ENCODE data around the gene DGKQ. TPM values are rescaled to one million over a fixed set of nuclear protein-coding genes. Genes with fewer than 3 reads are reported as not detected.
"Not testable (repeated sequence)": the region's sequence is repeated elsewhere in the genome, so short reads cannot be mapped to it uniquely, and the experiment has no call there.

The DGKQ gene
- total and polyA plus RNA-seq, 7 donors, result 2.2 to 3.9 (median 2.8) TPM

GRCh38 chr4:925171-925570 lies 48.2 kb downstream of the DGKQ start:
- H3K27me3 ChIP-seq (ENCODE audit: insufficient read depth in 3 of 3, low read length in 2 of 3), result no peaks in the 10 kb centered on the region
- H3K4me3 ChIP-seq, result no peak overlapping the region
- H3K9me3 ChIP-seq, result no peaks in the 10 kb centered on the region
- no peak for TF ChIP-seq CTCF (IDR thresholded peaks at IDR 0.05)
- peaks cover 16% of the 10 kb centered on the region for H3K4me1 ChIP-seq
- 76 to 81% (median 79%) methylated on average over 9 of the region's 9 CpGs for WGBS, 3 donors
- no peak for DNase-seq
- H3K27ac ChIP-seq, result no peak overlapping the region
- no peaks in the 10 kb centered on the region for H3K36me3 ChIP-seq (ENCODE audit: insufficient read depth in 1 of 2, low read depth in 1 of 2)
- intact Hi-C loops (cut with DNase I), result loop anchor here in 1 of 2 donors (10.0 kb wide), 1 partner anchor 140 kb away; no protein-coding TSS in a partner anchor
- no peak for ATAC-seq

GRCh38 chr4:924107-925096 lies 49.0 kb downstream of the DGKQ start:
- no peak for DNase-seq
- H3K4me3 ChIP-seq, result no peak overlapping the region
- intact Hi-C loops (cut with DNase I), result loop anchor here in 1 of 2 donors (10.0 kb wide), 1 partner anchor 140 kb away; no protein-coding TSS in a partner anchor
- peak in 1 of 4 donors; percentile 28 for ATAC-seq
- no peak overlapping the region for H3K27ac ChIP-seq
- no peaks in the 10 kb centered on the region for H3K27me3 ChIP-seq (ENCODE audit: insufficient read depth in 3 of 3, low read length in 2 of 3)
- no peaks in the 10 kb centered on the region for H3K36me3 ChIP-seq (ENCODE audit: insufficient read depth in 1 of 2, low read depth in 1 of 2)
- TF ChIP-seq CTCF (IDR thresholded peaks at IDR 0.05), result no peak
- H3K9me3 ChIP-seq, result no peaks in the 10 kb centered on the region
- WGBS, 3 donors, result 68 to 74% (median 70%) methylated on average over 18 of the region's 18 CpGs
- H3K4me1 ChIP-seq, result peaks cover 9% of the 10 kb centered on the region

GRCh38 chr4:921830-922331 lies 51.5 kb downstream of the DGKQ start:
- peaks cover 5% of the 10 kb centered on the region for H3K4me1 ChIP-seq
- H3K27ac ChIP-seq, result no peak overlapping the region
- no peak for TF ChIP-seq CTCF (IDR thresholded peaks at IDR 0.05)
- DNase-seq, result no peak
- 94% methylated on average over 17 of the region's 17 CpGs for WGBS, 3 donors
- no peak for ATAC-seq
- no peak overlapping the region for H3K4me3 ChIP-seq
- no peaks in the 10 kb centered on the region for H3K27me3 ChIP-seq (ENCODE audit: insufficient read depth in 3 of 3, low read length in 2 of 3)
- no peaks in the 10 kb centered on the region for H3K9me3 ChIP-seq
- intact Hi-C loops (cut with DNase I), result loop anchor here in 1 of 2 donors (10.0 kb wide), 1 partner anchor 137 kb away; no protein-coding TSS in a partner anchor
- no peaks in the 10 kb centered on the region for H3K36me3 ChIP-seq (ENCODE audit: insufficient read depth in 1 of 2, low read depth in 1 of 2)

GRCh38 chr4:919004-919680 lies 54.2 kb downstream of the DGKQ start:
- H3K36me3 ChIP-seq (ENCODE audit: insufficient read depth in 1 of 2, low read depth in 1 of 2); ATAC-seq; H3K27ac ChIP-seq; H3K27me3 ChIP-seq (ENCODE audit: insufficient read depth in 3 of 3, low read length in 2 of 3); intact Hi-C loops (cut with DNase I); H3K4me1 ChIP-seq; DNase-seq; H3K4me3 ChIP-seq; H3K9me3 ChIP-seq: not testable (repeated sequence)
- 96 to 99% (median 96%) methylated on average over 13 to 15 of the region's 15 CpGs for WGBS, 3 donors

- H3K4me3 ChIP-seq; H3K27ac ChIP-seq; H3K9me3 ChIP-seq; H3K36me3 ChIP-seq (ENCODE audit: insufficient read depth in 1 of 2, low read depth in 1 of 2); DNase-seq; H3K4me1 ChIP-seq; ATAC-seq; intact Hi-C loops (cut with DNase I); H3K27me3 ChIP-seq (ENCODE audit: insufficient read depth in 3 of 3, low read length in 2 of 3): not testable (repeated sequence)
- WGBS, 3 donors, result 87 to 93% (median 91%) methylated on average over 6 of the region's 6 CpGs
Measured at GRCh38 chr4:918591-918990, 54.8 kb downstream of the DGKQ start.
